ENCODE results near the gene OSCAR. TPM values are rescaled to one million over a fixed set of nuclear protein-coding genes. Genes with fewer than 3 reads are reported as not detected.

The OSCAR gene
- total RNA-seq, 1 donor from 2014 or later, result not detected

DNA sequence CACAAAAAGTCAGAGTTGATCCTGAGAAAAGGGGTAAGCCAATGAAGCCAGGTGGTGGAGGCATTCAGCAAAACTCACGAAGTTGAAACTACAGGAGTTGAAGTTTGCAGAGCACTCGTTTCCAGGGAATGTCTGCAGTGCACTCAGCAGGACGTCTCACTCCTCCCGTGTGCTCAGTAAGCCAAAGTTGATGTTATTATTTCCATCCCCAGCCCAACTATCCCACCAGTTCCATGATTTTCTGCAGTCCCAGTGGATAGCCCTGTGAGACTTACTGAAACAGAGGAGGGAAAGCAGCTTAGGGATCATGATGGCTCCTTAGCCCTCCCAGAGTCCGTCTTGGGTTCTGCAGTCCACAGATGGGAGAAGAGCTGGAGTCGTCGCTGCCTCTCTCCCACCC, 19.6 kb downstream of the OSCAR start, which contains the start of gene TARM1:
Gene TARM1 (minus strand): TSS at position 334 of the 400 bp plus-strand sequence. CDS start 25 bp downstream, at position 309.
- no peak for DNase-seq

- DNase-seq, result no peak
These were observed 23.3 kb downstream of the OSCAR start for GRCh38 chr19:54077334-54077733.

DNA sequence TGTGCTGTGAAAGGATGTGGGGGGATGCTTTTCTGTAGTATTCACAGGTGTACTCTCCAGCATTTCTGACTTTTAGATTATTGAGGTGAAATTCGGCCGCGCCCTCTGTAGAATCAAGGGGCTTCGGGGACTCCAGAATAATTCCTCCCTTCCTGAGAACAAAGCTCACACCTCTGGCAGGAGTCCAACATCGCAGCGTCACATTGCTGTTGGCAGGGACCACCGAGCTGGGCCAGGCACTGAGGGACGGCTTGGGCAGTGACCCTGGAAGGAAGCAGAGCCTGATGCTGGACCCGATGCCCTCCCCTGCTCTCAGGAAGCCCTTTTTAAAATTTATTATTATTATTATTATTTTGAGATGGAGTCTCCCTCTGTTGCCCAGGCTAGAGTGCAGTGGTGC, 25.8 kb downstream of the OSCAR start:
- no peak for DNase-seq

DNA sequence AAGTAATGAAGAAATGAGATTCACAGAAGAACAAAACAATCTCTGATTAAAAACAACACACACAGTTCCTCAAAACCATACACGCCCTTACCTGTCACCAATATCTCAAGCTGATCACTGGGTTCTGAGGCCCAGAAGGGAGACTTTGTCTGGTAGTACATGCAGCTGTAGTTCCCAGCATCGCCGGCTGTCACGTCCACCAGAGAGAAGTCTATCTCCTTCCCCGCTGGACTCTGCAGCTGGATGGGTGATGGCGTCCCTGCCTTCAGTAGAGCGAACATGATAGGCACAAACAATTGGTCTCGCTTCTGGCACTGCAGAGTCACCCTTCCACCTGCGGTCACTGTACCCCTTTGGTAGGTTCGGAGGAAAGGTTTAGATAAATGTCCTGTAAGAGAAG, 26.8 kb downstream of the OSCAR start:
- DNase-seq, result no peak

DNA sequence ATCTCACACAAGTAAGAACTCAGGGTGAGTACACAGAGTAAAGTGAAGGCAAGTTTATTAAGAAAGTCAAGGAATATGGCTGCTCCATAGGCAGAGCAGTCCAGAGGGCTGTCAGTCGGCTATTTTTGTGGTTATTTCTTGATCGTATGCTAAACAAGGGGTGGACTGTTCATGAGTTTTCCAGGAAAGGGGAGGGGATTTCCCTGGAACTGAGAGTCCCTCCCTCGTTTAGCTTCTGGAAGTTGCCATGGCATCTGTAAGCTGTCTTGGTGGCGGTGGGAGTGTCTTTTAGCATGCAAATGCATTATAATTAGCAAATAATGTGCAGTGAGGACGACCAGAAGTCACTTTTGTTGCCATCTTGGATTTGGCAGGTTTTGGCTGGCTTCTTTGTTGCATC, 31.1 kb downstream of the OSCAR start:
- DNase-seq, result no peak

DNA sequence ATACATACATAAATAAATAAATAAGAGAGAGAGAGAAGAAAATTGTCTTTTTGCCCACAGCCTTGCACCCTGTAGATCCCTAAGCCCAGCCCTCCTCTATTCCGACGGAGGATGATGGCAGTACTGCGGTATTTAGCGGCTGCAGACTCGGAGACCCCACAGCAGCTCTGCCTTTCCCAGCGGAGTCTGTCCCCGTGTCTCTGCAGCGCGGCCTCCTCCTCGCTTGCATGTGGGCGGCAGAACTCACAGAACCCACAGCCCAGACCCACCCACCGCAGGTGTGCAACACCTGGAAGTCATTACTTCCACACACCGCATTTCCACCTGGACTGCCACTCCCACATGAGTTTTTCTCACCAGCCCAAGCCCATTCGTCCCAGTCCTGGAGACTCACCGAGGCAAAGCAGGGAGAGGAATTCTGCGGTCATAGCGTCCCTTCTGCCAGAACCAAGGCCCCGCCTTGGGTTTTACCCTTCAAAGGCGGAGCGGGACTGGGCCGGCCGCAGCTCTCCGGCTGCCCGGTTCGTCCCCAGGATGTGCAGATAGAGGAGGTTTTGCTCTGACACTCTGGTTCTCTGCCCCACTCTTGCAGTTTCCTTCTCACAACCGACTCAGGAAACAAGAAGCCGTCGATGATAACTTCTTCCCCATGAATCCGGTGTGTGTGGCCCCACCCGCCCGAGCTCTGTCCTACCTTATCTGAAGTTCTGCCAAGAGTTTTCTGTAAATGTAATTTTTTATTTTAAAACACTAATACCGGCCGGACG, 37.1 kb downstream of the OSCAR start, which contains the start of gene VSTM1:
Gene VSTM1 (minus strand): TSS at position 548 of the 767 bp plus-strand sequence. CDS start 120 bp downstream, at position 428.
- no peak for DNase-seq

- DNase-seq, result no peak
These were observed 38.0 kb downstream of the OSCAR start for GRCh38 chr19:54062643-54063042.

DNA sequence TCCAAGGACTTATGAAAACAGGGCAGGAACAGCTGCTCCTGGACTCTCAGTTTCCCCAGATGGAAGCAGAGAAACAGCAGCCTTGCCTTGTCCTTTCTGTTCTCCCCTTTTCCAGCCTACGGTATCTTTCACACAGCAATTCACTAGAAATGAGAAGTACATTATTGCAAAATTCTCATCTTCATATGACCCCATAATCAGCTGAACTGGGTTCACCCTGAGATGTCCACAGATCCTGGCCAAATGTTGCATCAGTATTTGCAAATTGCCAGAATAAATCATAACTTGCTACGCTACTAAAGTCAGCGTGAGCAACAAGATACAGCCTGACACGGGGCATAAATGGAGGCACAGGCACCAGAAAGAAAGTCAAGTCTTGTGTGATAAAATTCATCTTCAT, 53.0 kb downstream of the OSCAR start:
- DNase-seq, result no peak

DNA sequence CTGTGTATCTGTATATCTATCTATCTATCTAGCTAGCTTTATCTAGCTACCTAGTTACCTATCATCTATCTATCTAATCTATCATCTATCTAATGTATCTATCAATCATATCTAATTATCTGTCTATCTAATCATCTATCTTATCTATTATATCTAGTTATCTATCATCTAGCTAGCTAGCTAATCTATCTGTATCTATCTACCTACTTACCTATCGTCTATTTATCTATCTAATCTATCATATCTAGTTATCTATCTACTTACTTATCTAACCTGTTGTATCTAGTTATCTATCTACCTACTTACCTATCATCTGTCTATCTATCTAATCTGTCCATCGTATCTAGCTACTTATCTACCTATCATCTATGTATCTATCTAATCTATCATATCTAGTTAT, 54.8 kb downstream of the OSCAR start:
- no peak for DNase-seq

Other genes starting within 250 kb of the OSCAR start
- 7.7 and 17.8 TPM in 2 replicates for gene MYADM, start 232.9 kb downstream of the OSCAR start, total RNA-seq
- 0.17 TPM in 1 of 2 replicates, not detected in the other for gene PRKCG, start 218.6 kb downstream of the OSCAR start, total RNA-seq
- gene CACNG7, start 191.5 kb downstream of the OSCAR start, total RNA-seq, result not detected in 2 replicates
- 0.14 and 0.17 TPM in 2 replicates for gene CACNG8, start 137.9 kb downstream of the OSCAR start, total RNA-seq
- gene CACNG6, start 109.2 kb downstream of the OSCAR start, total RNA-seq, result 0.84 and 0.85 TPM in 2 replicates
- gene VSTM1, start 36.9 kb downstream of the OSCAR start, total RNA-seq, result not detected in 2 replicates
- gene TARM1, start 19.4 kb downstream of the OSCAR start, total RNA-seq, result not detected in 2 replicates
- 11.4 and 12.6 TPM in 2 replicates for gene NDUFA3, start 2.1 kb upstream of the OSCAR start, total RNA-seq
- 16.3 and 27.2 TPM in 2 replicates for gene TFPT, start 14.9 kb upstream of the OSCAR start, total RNA-seq
- gene PRPF31, start 15.0 kb upstream of the OSCAR start, total RNA-seq, result 64.5 and 103 TPM in 2 replicates
- 13.3 and 28.4 TPM in 2 replicates for gene CNOT3, start 37.0 kb upstream of the OSCAR start, total RNA-seq
- 6.8 and 7.8 TPM in 2 replicates for gene LENG1, start 58.9 kb upstream of the OSCAR start, total RNA-seq
- gene TMC4, start 72.4 kb upstream of the OSCAR start, total RNA-seq, result 0.14 and 0.68 TPM in 2 replicates
- gene MBOAT7, start 88.8 kb upstream of the OSCAR start, total RNA-seq, result 33.5 and 50.1 TPM in 2 replicates
- gene TSEN34, start 90.5 kb upstream of the OSCAR start, total RNA-seq, result 71.8 and 78.3 TPM in 2 replicates
- gene RPS9, start 100.1 kb upstream of the OSCAR start, total RNA-seq, result 1,481 and 2,291 TPM in 2 replicates
- gene LILRB3, start 122.2 kb upstream of the OSCAR start, total RNA-seq, result not detected in 2 replicates
- not detected in 2 replicates for gene LILRA6, start 142.0 kb upstream of the OSCAR start, total RNA-seq
- not detected in 2 replicates for gene LILRB5, start 156.5 kb upstream of the OSCAR start, total RNA-seq
- gene LILRB2, start 180.3 kb upstream of the OSCAR start, total RNA-seq, result not detected in 2 replicates
- not detected in 2 replicates for gene LILRA5, start 212.4 kb upstream of the OSCAR start, total RNA-seq
- not detected in 2 replicates for gene LILRA4, start 238.4 kb upstream of the OSCAR start, total RNA-seq

Data from dermis blood vessel endothelial cell (primary cell).